Omental fat pad (tissue), 4 donors: ENCODE measurements around the gene UTS2B. TPM values are rescaled to one million over a fixed set of nuclear protein-coding genes. Genes with fewer than 3 reads are reported as not detected.

Experiments
- ATAC-seq: fragments of 150-250 bp; one replicate; pipeline ENCODE4 v1.9.1; 2016; ENCODE audit warnings: mild to moderate bottlenecking, moderate library complexity; ENCODE audit not compliant: low FRiP score
- DNase-seq: peaks from one replicate; pipeline ENCODE4 v3.0.0-alpha.2; 2019; ENCODE audit warnings: low spot score
- CTCF ChIP-seq, 3 donors: fragments of 450-650 bp; IDR thresholded peaks; one replicate each; pipeline ENCODE4 v1.5.1; 2016 to 2017; ENCODE audit warnings: antibody characterized with exemption in 3 of 3, mild to moderate bottlenecking in 3 of 3, moderate library complexity in 2 of 3
- total RNA-seq, 4 donors: library from RNA; depleted of rRNA; stranded (reverse); fragments of >200 nt; gene quantifications; one replicate each; pipeline ENCODE4 v1.1.0, GENCODE V29; 2016

The UTS2B gene
- total RNA-seq, 4 donors from 2014 or later: 0.24 to 1.3 (median 1.00) TPM

DNA sequence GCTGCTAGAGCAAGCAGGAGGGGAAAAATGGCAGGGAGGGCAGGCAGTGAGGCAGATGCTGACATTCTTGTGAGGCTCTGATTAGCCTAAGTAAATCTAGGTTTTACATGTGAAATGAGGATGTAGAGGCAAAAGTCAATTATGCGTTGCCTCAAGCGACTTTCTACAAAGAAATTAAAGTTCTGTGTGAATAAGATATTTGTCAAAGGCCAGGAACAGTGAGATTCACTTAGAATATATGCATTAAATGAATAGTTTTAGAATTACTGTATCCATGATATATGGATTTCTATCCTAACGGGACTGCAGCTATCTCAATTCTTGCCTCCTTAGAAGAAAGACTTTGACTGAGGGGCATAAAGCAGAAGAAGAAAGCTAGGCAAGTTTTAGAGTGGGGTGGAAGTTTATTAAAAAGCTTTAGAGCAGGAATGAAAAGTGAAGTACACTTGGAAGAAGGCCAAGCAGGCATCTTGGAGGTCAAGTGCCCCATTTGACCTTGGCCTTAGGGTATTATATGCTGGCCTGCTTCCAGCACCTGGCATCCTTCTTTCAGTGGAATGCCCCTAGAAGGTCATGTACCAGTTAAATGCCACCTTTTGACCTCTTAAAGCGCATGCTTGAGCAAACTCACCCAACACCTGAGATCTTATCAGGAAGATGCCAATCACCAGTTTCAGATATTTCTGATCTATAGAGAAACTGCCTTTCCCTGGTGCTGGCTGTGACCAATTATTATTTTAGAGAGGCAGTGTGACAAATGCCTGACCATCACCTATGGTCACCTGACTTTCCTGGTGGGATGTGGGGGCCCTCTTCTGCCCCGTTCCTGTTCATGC, 93.1 kb downstream of the UTS2B start:
- DNase-seq: no peak
- ATAC-seq: no peak
- no peak for TF ChIP-seq CTCF (IDR thresholded peaks at IDR 0.05)

DNA sequence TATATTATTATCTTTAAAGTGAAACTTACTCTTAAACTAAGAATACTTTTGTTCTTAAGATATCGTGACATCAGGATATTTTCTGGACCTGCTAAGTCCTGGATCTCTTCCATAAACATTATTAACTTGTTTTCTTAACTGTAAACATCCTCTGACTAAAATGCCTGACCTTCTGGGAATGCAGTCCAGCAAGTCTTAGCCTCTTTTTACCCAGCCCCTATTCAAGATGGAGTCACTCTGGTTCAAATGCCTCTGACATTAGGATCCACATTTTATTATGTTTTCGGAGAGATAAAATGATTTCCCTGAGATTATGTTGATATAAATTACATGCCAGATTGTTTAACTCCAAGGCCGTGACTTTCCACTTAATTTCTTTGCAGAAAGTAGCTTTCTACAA, 93.7 kb downstream of the UTS2B start:
- DNase-seq: no peak
- no peak for TF ChIP-seq CTCF (IDR thresholded peaks at IDR 0.05)
- ATAC-seq: no peak

DNA sequence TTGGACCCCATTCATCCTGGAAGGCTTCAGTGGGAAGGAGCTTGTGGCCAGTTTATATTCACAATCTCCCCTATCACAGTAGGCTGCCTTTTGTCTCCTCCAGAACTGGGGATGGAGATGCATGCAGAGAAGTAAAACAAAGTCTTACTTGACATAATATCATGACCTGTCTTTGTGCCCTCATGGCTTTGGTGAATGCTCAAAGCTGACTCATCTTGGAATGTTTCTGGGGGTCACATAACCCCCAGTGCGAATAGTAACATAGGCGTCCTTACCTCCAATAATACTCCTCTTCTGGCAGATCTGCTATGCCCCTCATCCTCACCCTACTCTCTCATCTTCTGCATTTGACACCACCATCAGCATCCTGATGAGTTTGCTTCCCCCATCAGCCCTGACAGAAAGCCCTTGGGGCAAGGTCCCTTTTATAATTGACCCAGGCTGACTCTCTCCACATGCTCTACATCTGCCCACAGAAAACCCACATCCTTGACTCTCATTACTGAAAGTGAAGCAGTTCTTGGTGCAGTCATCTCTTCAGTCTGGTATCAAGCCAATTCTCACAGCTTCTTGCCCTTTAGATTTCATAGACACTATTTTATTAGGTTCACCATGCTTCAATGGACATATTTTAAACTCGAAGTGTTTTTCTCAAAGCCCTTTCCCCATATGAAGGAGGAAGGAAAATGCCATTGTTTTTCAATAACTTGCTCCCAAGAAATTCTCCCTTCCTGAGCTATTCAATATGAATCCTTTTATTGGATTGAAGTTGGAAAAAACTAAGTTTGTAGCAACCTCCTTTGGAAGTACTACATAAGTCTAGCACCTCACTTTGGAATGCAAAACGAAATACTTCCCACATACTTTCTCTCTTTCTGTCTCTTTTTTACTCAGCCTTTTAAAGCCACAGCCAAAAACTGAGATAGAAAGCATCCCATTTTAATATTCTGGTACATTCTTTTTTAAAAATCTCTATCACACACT, 94.7 kb downstream of the UTS2B start:
- ATAC-seq: no peak
- DNase-seq: no peak
- TF ChIP-seq CTCF (IDR thresholded peaks at IDR 0.05): no peak

- TF ChIP-seq CTCF (IDR thresholded peaks at IDR 0.05): no peak
- DNase-seq (no peak), ATAC-seq (no peak)
Measured at GRCh38 chr3:191234216-191234615, 96.1 kb downstream of the UTS2B start.

DNA sequence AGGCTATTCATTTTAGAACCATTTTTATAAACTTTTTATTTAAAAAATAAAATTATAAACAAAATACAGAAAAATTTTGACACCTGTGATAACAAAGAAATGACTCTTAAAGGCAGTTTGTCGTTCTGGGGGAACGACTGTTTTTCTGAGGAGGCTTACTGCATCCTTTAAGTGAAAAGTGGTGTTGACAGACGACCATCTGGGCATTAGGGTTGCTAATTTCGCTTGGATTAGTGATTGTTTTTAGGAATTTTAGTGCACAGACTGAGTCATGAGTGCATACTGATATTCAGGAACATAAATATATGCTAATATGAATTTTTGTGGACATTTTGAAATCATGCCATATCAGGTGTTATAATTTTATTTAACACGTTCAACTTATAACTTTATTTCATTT, 102.8 kb downstream of the UTS2B start:
- no peak for DNase-seq
- no peak for ATAC-seq
- TF ChIP-seq CTCF (IDR thresholded peaks at IDR 0.05): no peak

- no peak for ATAC-seq
- DNase-seq: no peak
- no peak for TF ChIP-seq CTCF (IDR thresholded peaks at IDR 0.05)
Measured at GRCh38 chr3:191221638-191222037, 108.7 kb downstream of the UTS2B start.
